ENCODE results near the gene AGAP1.

Gene AGAP1

DNA sequence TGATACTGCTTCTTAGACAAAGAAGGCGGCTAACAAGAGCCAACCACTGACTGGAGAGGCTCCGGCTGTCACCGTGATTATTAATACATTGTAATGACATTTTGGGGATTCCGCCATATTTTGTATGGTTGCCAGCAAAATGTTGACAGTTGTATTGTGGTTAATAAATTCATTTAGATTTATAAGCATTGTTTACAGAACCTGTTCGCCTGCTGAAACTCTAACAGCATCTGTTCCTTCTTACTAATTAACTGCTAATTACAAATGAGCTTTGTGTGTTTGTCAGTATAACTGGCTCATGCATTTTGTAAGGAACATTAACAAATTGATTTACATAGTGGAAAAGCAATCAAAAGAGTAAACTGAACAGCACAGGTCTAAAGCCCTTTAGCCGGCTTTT lies 342.0 kb downstream of the AGAP1 start:
- ChIA-PET CTCF (no interaction called here), POLR2A (no interaction called here)
- no peak for TF ChIP-seq CTCF (IDR thresholded peaks at IDR 0.05; ENCODE audit: control extremely low read depth, extremely low read depth, low read depth, missing control alignments)
- DNase-seq (ENCODE audit: extremely low spot score) = no peak

- POLR2A ChIA-PET = no interaction called here
- CTCF ChIA-PET = no interaction called here
- no peak for TF ChIP-seq CTCF (IDR thresholded peaks at IDR 0.05; ENCODE audit: control extremely low read depth, extremely low read depth, low read depth, missing control alignments)
- no peak for DNase-seq (ENCODE audit: extremely low spot score)
These were observed 342.7 kb downstream of the AGAP1 start for GRCh38 chr2:235836491-235836911.

DNA sequence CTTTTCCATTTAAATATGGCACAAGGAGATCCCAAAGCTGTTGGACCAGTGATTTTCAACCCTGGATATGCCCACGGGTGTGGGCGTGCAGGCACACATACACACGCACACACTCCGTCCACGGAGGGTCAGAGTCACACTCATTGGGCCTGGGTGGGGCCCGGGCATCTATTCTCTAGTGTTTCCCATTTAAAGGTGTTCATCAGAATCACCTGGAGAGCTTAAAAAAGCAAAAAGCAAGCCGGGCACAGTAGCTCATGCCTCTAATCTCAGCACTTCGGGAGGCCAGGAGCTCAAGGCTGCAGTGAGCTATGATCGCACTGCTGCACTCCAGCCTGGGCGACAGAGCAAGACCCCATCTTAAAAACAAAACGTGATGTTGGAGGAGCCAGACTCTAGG lies 345.4 kb downstream of the AGAP1 start:
- TF ChIP-seq CTCF (IDR thresholded peaks at IDR 0.05; ENCODE audit: control extremely low read depth, extremely low read depth, low read depth, missing control alignments) = no peak
- DNase-seq (ENCODE audit: extremely low spot score) = no peak
- CTCF ChIA-PET = no interaction called here
- POLR2A ChIA-PET = no interaction called here

GRCh38 chr2:235839974-235840373 lies 346.1 kb downstream of the AGAP1 start:
- CTCF ChIA-PET = no interaction called here
- POLR2A ChIA-PET = no interaction called here
- no peak for TF ChIP-seq CTCF (IDR thresholded peaks at IDR 0.05; ENCODE audit: control extremely low read depth, extremely low read depth, low read depth, missing control alignments)
- no peak for DNase-seq (ENCODE audit: extremely low spot score)

DNA sequence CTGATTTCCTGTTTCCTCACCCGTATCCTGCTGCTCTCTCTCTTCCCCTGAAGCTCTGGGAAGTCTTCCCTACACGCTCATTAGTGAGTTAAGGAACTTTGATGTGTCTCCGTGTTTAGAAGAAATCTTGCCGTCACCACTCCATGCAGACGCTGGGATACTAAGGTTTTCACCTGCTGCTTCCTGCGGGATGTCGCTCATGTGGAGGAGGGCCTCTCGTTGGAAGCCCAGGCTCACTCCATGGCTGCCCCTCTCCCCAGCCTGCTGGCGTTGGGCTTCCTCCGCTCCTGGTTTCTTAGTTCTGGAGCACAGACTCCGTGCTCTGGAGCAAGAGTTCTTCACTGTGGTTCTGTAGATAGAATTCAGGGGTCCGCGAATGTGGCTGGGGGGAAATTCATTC lies 348.0 kb downstream of the AGAP1 start:
- POLR2A ChIA-PET = no interaction called here
- TF ChIP-seq CTCF (IDR thresholded peaks at IDR 0.05; ENCODE audit: control extremely low read depth, extremely low read depth, low read depth, missing control alignments) = no peak
- CTCF ChIA-PET = no interaction called here
- no peak for DNase-seq (ENCODE audit: extremely low spot score)

- DNase-seq (ENCODE audit: extremely low spot score) = no peak
- CTCF ChIA-PET = interaction anchor here (1.3 kb wide), 1 partner anchor 64 kb away, joined by 4 read pairs; no protein-coding TSS in a partner anchor
- POLR2A ChIA-PET = no interaction called here
- no peak for TF ChIP-seq CTCF (IDR thresholded peaks at IDR 0.05; ENCODE audit: control extremely low read depth, extremely low read depth, low read depth, missing control alignments)
These were observed 349.1 kb downstream of the AGAP1 start for GRCh38 chr2:235842941-235843340.

All from GM10248 (cell line).